ENCODE results near the gene HMGA1.

HMGA1 gene

DNA sequence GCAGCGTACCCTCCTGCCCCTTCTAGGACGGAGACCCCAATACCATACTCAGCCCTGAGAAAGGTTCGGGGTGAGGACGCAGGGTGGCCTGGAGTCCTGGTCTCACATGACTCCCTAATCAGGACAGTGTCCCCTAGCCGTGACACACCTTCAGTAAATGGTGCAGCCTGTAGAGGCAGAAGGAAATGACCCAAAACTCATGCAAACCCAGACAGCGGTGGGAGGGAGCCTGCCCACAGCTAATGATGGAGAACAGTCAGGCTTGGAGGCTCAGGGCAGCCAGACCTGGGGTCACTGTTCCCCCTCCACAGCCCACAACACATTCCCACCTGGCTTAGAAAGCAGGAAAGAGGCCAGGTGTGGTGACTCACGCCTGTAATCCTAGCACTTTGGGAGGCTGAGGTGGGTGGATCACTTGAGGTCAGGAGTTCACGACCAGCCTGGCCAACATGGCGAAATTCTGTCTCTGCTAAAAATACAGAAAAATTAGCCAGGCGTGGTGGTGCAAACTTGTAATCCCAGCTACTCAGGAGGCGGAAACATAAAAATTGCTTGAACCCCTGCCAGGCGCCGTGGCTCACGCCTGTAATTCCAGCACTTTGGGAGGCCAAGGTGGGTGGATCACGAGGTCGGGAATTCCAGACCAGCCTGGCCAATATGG, 8.8 kb upstream of the HMGA1 start:
- no peak for TF ChIP-seq TAF1 (IDR thresholded peaks at IDR 0.05; ENCODE audit: borderline replicate concordance, insufficient read depth, low read length)
- TF ChIP-seq, protein P1, sequence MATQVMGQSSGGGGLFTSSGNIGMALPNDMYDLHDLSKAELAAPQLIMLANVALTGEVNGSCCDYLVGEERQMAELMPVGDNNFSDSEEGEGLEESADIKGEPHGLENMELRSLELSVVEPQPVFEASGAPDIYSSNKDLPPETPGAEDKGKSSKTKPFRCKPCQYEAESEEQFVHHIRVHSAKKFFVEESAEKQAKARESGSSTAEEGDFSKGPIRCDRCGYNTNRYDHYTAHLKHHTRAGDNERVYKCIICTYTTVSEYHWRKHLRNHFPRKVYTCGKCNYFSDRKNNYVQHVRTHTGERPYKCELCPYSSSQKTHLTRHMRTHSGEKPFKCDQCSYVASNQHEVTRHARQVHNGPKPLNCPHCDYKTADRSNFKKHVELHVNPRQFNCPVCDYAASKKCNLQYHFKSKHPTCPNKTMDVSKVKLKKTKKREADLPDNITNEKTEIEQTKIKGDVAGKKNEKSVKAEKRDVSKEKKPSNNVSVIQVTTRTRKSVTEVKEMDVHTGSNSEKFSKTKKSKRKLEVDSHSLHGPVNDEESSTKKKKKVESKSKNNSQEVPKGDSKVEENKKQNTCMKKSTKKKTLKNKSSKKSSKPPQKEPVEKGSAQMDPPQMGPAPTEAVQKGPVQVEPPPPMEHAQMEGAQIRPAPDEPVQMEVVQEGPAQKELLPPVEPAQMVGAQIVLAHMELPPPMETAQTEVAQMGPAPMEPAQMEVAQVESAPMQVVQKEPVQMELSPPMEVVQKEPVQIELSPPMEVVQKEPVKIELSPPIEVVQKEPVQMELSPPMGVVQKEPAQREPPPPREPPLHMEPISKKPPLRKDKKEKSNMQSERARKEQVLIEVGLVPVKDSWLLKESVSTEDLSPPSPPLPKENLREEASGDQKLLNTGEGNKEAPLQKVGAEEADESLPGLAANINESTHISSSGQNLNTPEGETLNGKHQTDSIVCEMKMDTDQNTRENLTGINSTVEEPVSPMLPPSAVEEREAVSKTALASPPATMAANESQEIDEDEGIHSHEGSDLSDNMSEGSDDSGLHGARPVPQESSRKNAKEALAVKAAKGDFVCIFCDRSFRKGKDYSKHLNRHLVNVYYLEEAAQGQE (IDR thresholded peaks at IDR 0.05; ENCODE audit: insufficient read depth in 1 of 2, low read depth in 2 of 2, low read length in 2 of 2): no peak
- TF ChIP-seq FOXP2 (optimal IDR thresholded peaks at IDR 0.05; ENCODE audit: borderline replicate concordance, extremely low read depth, extremely low read length, insufficient read depth): no peak
- no peak for TF ChIP-seq SIN3A (IDR thresholded peaks at IDR 0.05; ENCODE audit: borderline replicate concordance, insufficient read depth, low read length)
- TF ChIP-seq POLR2AphosphoS5 (IDR thresholded peaks at IDR 0.05; ENCODE audit: low read depth, low read length): no peak

DNA sequence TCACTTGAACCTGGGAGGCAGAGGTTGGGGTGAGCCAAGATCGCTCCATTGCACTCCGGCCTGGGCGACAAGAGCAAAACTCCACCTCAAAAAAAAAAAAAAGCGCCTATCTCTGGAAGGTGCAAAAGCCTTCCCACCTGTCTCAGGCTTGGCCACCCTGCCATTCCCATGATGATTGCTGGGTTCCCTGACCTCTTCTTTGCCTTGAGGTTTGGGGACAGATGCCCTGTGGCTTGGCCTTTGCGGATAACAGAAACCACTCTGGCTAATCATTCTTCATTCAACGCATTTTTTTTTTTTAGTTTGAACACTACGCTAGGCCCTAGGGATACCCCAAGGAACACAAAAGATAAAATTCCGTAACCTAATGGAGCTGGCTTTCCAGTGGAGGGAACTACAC, 6.8 kb upstream of the HMGA1 start:
- TF ChIP-seq FOXP2 (optimal IDR thresholded peaks at IDR 0.05; ENCODE audit: borderline replicate concordance, extremely low read depth, extremely low read length, insufficient read depth) (no peak), SIN3A (IDR thresholded peaks at IDR 0.05; ENCODE audit: borderline replicate concordance, insufficient read depth, low read length) (no peak), TAF1 (IDR thresholded peaks at IDR 0.05; ENCODE audit: borderline replicate concordance, insufficient read depth, low read length) (no peak)
- TF ChIP-seq, protein P1 (IDR thresholded peaks at IDR 0.05; ENCODE audit: insufficient read depth in 1 of 2, low read depth in 2 of 2, low read length in 2 of 2): no peak

DNA sequence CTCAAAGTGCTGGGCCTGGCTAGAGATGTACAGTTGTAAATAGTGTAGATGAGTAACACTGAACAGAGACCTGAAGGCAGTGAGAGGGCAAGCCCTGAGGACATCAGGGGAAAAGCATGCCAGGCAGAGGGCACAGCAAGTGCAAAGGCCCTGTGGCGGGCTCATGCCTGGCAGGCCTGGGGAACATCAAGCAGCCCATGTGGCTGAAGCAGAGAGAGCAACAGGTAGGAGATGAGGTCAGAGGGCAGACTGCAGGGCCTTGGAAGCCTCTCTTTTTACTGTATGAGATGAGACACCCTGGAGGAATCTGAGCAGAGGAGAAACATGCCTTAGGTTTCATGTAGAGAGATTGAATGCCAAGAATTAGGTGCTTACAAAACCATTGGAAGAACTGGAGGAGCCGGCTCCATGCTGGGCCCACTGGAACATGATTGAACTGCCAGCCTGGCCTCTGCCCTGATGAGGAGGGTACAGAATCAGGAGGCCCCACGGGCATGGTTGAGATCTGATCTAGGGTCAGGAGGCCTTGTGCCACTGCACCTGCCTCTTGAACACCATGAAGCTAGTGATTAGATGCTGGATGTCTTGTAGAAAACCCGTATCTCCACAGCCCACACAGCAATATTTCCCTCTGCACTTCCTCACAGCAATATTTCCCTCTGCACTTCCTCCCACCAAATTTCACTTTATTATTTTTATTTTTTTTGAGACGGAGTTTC, 5.9 kb upstream of the HMGA1 start:
- TF ChIP-seq SIN3A (IDR thresholded peaks at IDR 0.05; ENCODE audit: borderline replicate concordance, insufficient read depth, low read length) (no peak), FOXP2 (optimal IDR thresholded peaks at IDR 0.05; ENCODE audit: borderline replicate concordance, extremely low read depth, extremely low read length, insufficient read depth) (no peak), TAF1 (IDR thresholded peaks at IDR 0.05; ENCODE audit: borderline replicate concordance, insufficient read depth, low read length) (no peak), POLR2AphosphoS5 (IDR thresholded peaks at IDR 0.05; ENCODE audit: low read depth, low read length) (no peak)
- TF ChIP-seq, protein P1 (IDR thresholded peaks at IDR 0.05; ENCODE audit: insufficient read depth in 1 of 2, low read depth in 2 of 2, low read length in 2 of 2): no peak

DNA sequence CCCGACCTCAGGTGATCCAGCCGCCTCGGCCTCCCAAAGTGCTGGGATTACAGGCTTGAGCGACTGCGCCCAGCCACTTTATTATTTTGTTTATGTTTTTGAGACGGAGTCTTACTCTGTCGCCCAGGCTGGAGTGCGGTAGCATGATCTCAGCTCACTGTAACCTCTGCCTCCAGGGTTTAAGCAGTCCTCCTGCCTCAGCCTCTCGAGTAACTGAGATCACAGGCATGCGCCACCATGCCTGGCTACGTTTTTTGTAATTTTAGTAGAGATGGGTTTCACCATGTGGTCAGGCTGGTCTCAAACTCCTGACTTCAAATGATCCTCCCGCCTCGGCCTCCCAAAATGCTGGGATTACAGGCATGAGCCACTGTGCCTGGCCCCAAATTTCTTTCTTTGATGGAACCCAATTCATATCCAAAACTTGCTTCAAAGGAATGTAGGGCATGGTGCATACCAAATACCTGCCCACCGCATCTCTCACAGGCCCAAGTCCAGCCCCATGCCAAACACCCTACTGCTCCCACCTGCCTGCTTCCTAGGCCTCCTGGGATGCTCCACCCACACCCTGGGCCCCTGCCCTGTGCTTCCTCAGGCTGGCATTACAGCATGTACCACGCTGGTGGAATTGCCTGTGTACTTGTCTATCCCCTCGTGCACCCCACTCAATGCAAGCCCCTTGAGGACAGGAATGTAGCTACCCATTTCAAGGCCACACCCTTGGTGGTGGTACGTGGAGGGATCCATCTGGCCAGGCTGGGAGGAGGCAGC, 4.9 kb upstream of the HMGA1 start:
- TF ChIP-seq, protein P1 (IDR thresholded peaks at IDR 0.05; ENCODE audit: insufficient read depth in 1 of 2, low read depth in 2 of 2, low read length in 2 of 2): no peak
- TF ChIP-seq POLR2AphosphoS5 (IDR thresholded peaks at IDR 0.05; ENCODE audit: low read depth, low read length) (no peak), SIN3A (IDR thresholded peaks at IDR 0.05; ENCODE audit: borderline replicate concordance, insufficient read depth, low read length) (no peak), FOXP2 (optimal IDR thresholded peaks at IDR 0.05; ENCODE audit: borderline replicate concordance, extremely low read depth, extremely low read length, insufficient read depth) (no peak), TAF1 (IDR thresholded peaks at IDR 0.05; ENCODE audit: borderline replicate concordance, insufficient read depth, low read length) (no peak)

Data from PFSK-1 (cell line).